HCT116 (cell line): ENCODE measurements around the gene BNIP5. TPM values are rescaled to one million over a fixed set of nuclear protein-coding genes. Genes with fewer than 3 reads are reported as not detected.

ENCODE experiments used
- ATAC-seq: fragments of 200-7000 bp; cut with Tn5 transposase; 2 replicates; pipeline ENCODE4 v1.9.1; 2020; ENCODE audit warnings: mild to moderate bottlenecking, moderate library complexity
- BruUV-seq: library from RNA; stranded (reverse); fragments of 400-500 nt; replicated peaks from 2 replicates; lab custom pipeline; 2021; lab: Mats Ljungman, UMichigan
- CTCF ChIA-PET: fragments of 300-600 bp; sonication (Branson Sonifier 250); formaldehyde crosslinking; loops from one replicate; lab custom pipeline; 2021; ENCODE audit warnings: antibody characterized with exemption; lab: Charles Lee
- POLR2A ChIA-PET: fragments of 300-600, 350-600 bp; sonication (Branson Sonifier 250); formaldehyde crosslinking; loops from one replicate; lab custom pipeline; 2021; ENCODE audit warnings: antibody characterized with exemption; lab: Charles Lee
- RAD21 ChIA-PET, 2 experiments: fragments of 300-600 bp; sonication (Branson Sonifier 250); formaldehyde crosslinking; loops; one replicate each; lab custom pipeline; 2023; ENCODE audit warnings: low total read pairs in 2 of 2; ENCODE audit not compliant: uncharacterized antibody in 2 of 2, unreplicated experiment in 2 of 2, low non-redundant PET in 1 of 2; lab: Charles Lee
- DNase-seq: peaks from one replicate; pipeline ENCODE4 v3.0.0-alpha.2; 2010; ENCODE audit warnings: low read depth, low spot score
- H2AFZ ChIP-seq: fragments of 200-600 bp; shearing (Covaris generic), sonication (generic); 2 replicates; pipeline ENCODE4 v1.6.1; 2017; ENCODE audit warnings: low read depth, mixed run types, mixed read lengths, antibody characterized with exemption, low read length; ENCODE audit not compliant: poor library complexity, severe bottlenecking
- H3K27ac ChIP-seq: 2 replicates; pipeline ENCODE4 v1.5.1; 2012; ENCODE audit warnings: low read depth, low read length
- H3K27me3 ChIP-seq: fragments of 200-600 bp; sonication (generic); 2 replicates; pipeline ENCODE4 v1.6.1; 2016; ENCODE audit warnings: mixed run types, low read length, mixed read lengths; ENCODE audit not compliant: insufficient read depth
- H3K36me3 ChIP-seq, 2 experiments: fragments of 200-500 bp in 1 of 2; fragments of 200-600 bp in 1 of 2; sonication (Bioruptor generic) in 1 of 2; sonication (generic) in 1 of 2; 2 replicates each; pipeline versions ENCODE4 v1.5.1 to v1.6.1; 2014 to 2016; ENCODE audit warnings: low read length in 2 of 2, inconsistent platforms in 1 of 2, mixed read lengths in 1 of 2, mixed run types in 1 of 2; ENCODE audit not compliant: insufficient read depth in 2 of 2, control insufficient read depth in 1 of 2
- H3K4me1 ChIP-seq, 2 experiments: fragments of 200-600 bp in 1 of 2; sonication (generic) in 1 of 2; 2 replicates each; pipeline versions ENCODE4 v1.5.1 to v1.6.1; 2012 to 2017; ENCODE audit warnings: low read length in 2 of 2, inconsistent platforms in 1 of 2, mild to moderate bottlenecking in 1 of 2, mixed read lengths in 1 of 2, mixed run types in 1 of 2, moderate library complexity in 1 of 2; ENCODE audit not compliant: insufficient read depth in 2 of 2, control insufficient read depth in 1 of 2
- H3K4me2 ChIP-seq: fragments of 200-600 bp; sonication (generic); 2 replicates; pipeline ENCODE4 v1.6.1; 2017; ENCODE audit warnings: mixed run types, low read length, mixed read lengths
- H3K4me3 ChIP-seq, 2 experiments: fragments of 200-600 bp in 1 of 2; sonication (generic) in 1 of 2; replicated peaks in 1 of 2; 2 replicates each; pipeline ENCODE4 v1.5.1; 2011 to 2016; ENCODE audit warnings: low read length in 2 of 2, control low read depth in 1 of 2, low read depth in 1 of 2, mild to moderate bottlenecking in 1 of 2, mixed read lengths in 1 of 2, mixed run types in 1 of 2
- H3K79me2 ChIP-seq: fragments of 200-600 bp; sonication (generic); 2 replicates; pipeline ENCODE4 v1.6.1; 2017; ENCODE audit warnings: mild to moderate bottlenecking, mixed run types, low read length, moderate library complexity, mixed read lengths; ENCODE audit not compliant: insufficient read depth
- H3K9ac ChIP-seq: fragments of 200-600 bp; sonication (generic); 2 replicates; pipeline ENCODE4 v1.6.1; 2016; ENCODE audit warnings: low read length, mixed read lengths
- H3K9me2 ChIP-seq: fragments of 200-600 bp; sonication (generic), shearing (Covaris generic); 2 replicates; pipeline ENCODE4 v1.6.1; 2017; ENCODE audit warnings: mixed run types, mild to moderate bottlenecking, moderate library complexity; ENCODE audit not compliant: insufficient read depth
- H3K9me3 ChIP-seq, 2 experiments: fragments of 200-500 bp in 1 of 2; fragments of 200-600 bp in 1 of 2; sonication (Bioruptor generic) in 1 of 2; sonication (generic) in 1 of 2; 2 replicates each; pipeline ENCODE4 v1.6.1; 2014 to 2017; ENCODE audit warnings: low read length in 2 of 2, mixed read lengths in 2 of 2, inconsistent platforms in 1 of 2, low read depth in 1 of 2, mild to moderate bottlenecking in 1 of 2, mixed run types in 1 of 2, moderate library complexity in 1 of 2; ENCODE audit not compliant: control insufficient read depth in 1 of 2, insufficient read depth in 1 of 2
- H4K20me1 ChIP-seq: fragments of 200-600 bp; sonication (generic), shearing (Covaris generic); 2 replicates; pipeline ENCODE4 v1.6.1; 2017; ENCODE audit warnings: mixed run types, mild to moderate bottlenecking, moderate library complexity; ENCODE audit not compliant: insufficient read depth
- CEBPB ChIP-seq: IDR thresholded peaks from 2 replicates; pipeline ENCODE4 v1.6.1; 2012; ENCODE audit warnings: low read depth
- CTCF ChIP-seq, 3 experiments: fragments of 200-600 bp in 1 of 3; sonication (generic) in 1 of 3; IDR thresholded peaks in 2 of 3; conservative IDR thresholded peaks in 1 of 3; 2 replicates each; pipeline ENCODE4 v1.5.1; 2012 to 2017; ENCODE audit warnings: low read depth in 2 of 3, low read length in 2 of 3, antibody characterized with exemption in 1 of 3, borderline replicate concordance in 1 of 3, control low read depth in 1 of 3, mild to moderate bottlenecking in 1 of 3, mixed read lengths in 1 of 3, mixed run types in 1 of 3, moderate library complexity in 1 of 3; ENCODE audit not compliant: insufficient read depth in 1 of 3
- EZH2 ChIP-seq: fragments of 200-600 bp; sonication (generic); IDR thresholded peaks from 2 replicates; pipeline ENCODE4 v1.6.1; 2017; ENCODE audit warnings: antibody characterized with exemption, mixed run types
- EZH2phosphoT487 ChIP-seq: fragments of 200-600 bp; IDR thresholded peaks from 2 replicates; pipeline ENCODE4 v1.6.1; 2018; ENCODE audit warnings: antibody characterized with exemption, borderline replicate concordance
- JUND ChIP-seq: IDR thresholded peaks from 2 replicates; pipeline ENCODE4 v1.6.1; 2012
- MAX ChIP-seq: IDR thresholded peaks from 2 replicates; pipeline ENCODE4 v1.6.1; 2012
- POLR2A ChIP-seq: IDR thresholded peaks from 2 replicates; pipeline ENCODE4 v1.7.0; 2011; ENCODE audit warnings: borderline replicate concordance; ENCODE audit not compliant: insufficient read depth, insufficient read length; ENCODE audit errors: extremely low read depth
- POLR2AphosphoS5 ChIP-seq: IDR thresholded peaks from 2 replicates; pipeline ENCODE4 v1.6.1; 2011; ENCODE audit warnings: mild to moderate bottlenecking, low read depth, low read length, moderate library complexity
- RAD21 ChIP-seq: IDR thresholded peaks from 2 replicates; pipeline ENCODE4 v1.6.1; 2012; ENCODE audit warnings: low read depth, mild to moderate bottlenecking
- SIN3A ChIP-seq: IDR thresholded peaks from 2 replicates; pipeline ENCODE4 v1.6.1; 2012; ENCODE audit warnings: low read depth
- SP1 ChIP-seq: IDR thresholded peaks from 2 replicates; pipeline ENCODE4 v1.6.1; 2012; ENCODE audit warnings: low read depth
- TCF7L2 ChIP-seq: IDR thresholded peaks from 2 replicates; pipeline ENCODE4 v1.7.0; 2011; ENCODE audit warnings: borderline replicate concordance, inconsistent platforms; ENCODE audit not compliant: insufficient read depth, insufficient read length; ENCODE audit errors: extremely low read depth
- ZFX ChIP-seq: fragments of 450-650 bp; IDR thresholded peaks from 2 replicates; pipeline ENCODE4 v1.6.1; 2017
- ZNF274 ChIP-seq: fragments of 200-500 bp; sonication (Bioruptor generic); IDR thresholded peaks from 2 replicates; pipeline ENCODE4 v1.6.1; 2014; ENCODE audit warnings: mild to moderate bottlenecking, low read depth, low read length, inconsistent platforms
- intact Hi-C: fragments of 100-400 bp; cut with micrococcal nuclease; formaldehyde crosslinking; loops from 2 replicates; pipeline ENCODE4 v1.10.0; 2022
- total RNA-seq: library from RNA; stranded (reverse); gene quantifications from one replicate; pipeline ENCODE4 v1.2.1, GENCODE V29; 2021; ENCODE audit not compliant: unreplicated experiment

The BNIP5 gene
- total RNA-seq, 1 experiment from 2014 or later: not detected

- POLR2A ChIA-PET: no interaction called here
- Histone ChIP-seq H3K4me3 (no peak overlapping the region), H2AFZ (no peak overlapping the region), H3K36me3 (no peaks in the 10 kb centered on the region), H3K27me3 (0 out of 2 replicates have a peak, but pooled peaks cover 6% of the 10 kb centered on the region)
- no peak for ATAC-seq
- CTCF ChIA-PET: interaction anchor here (1.0 to 1.1 kb wide), 2 partner anchors 8 to 31 kb away, joined by 4 to 5 read pairs; no protein-coding TSS in a partner anchor
- TF ChIP-seq TCF7L2 (no peak), EZH2phosphoT487 (no peak), ZNF274 (no peak), EZH2 (no peak), JUND (no peak), ZFX (no peak), CTCF (IDR thresholded peaks at IDR 0.05 in 2 of 3, conservative IDR thresholded peaks at IDR 0.05 in 1 of 3; ENCODE audit: borderline replicate concordance in 1 of 3, insufficient read depth in 1 of 3, low read depth in 2 of 3, low read length in 2 of 3) (no peak), POLR2A (no peak), CEBPB (no peak), MAX (no peak), SP1 (no peak), RAD21 (no peak), POLR2AphosphoS5 (no peak), SIN3A (no peak)
- TF ChIP-seq, all 23 proteins: peak for 0
- RAD21 ChIA-PET: no interaction called here
- Histone ChIP-seq H3K27ac (no peak overlapping the region), H3K9me3 (no peaks in the 10 kb centered on the region), H3K4me2 (no peak overlapping the region), H4K20me1 (no peaks in the 10 kb centered on the region), H3K4me1 (no peaks in the 10 kb centered on the region), H3K79me2 (no peaks in the 10 kb centered on the region), H3K9me2 (no peaks in the 10 kb centered on the region), H3K9ac (no peak overlapping the region)
- intact Hi-C loops: no loop called here
- BruUV-seq: no TSS peak
- DNase-seq: no peak
Observed at GRCh38 chr6:36333171-36333895, 3.4 kb downstream of the BNIP5 start.
